Measurements from ENCODE around the gene KIF23. TPM values are rescaled to one million over a fixed set of nuclear protein-coding genes. Genes with fewer than 3 reads are reported as not detected.

The KIF23 gene
- total RNA-seq, 1 experiment from 2014 or later, result 68.6 TPM

DNA sequence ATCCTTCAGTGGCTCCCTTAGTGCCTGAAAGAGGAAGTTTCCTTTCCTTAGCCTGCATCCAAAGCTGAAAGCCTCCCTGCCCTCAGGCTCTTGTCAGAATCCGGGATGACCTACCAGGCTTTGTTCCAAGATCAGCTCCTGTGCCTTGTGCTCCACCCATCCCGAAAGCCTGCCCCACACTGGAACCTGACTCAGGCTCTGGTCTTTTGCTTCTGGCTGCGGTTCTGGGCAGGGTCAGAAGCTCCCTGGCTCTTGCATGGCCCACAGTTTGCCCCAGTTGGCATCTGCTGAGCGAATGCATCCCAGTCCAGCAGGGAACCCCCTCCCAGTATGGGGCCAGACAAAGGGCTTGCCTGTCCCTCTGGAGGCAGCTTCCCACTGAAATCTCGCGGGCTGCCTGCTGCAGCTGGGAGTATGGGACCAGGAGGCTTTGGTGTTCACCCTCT is 25.9 kb upstream of the KIF23 start:
- Histone ChIP-seq H3K4me3 (ENCODE audit: insufficient read depth, low read depth, low read length) (no peak overlapping the region), H3K27me3 (ENCODE audit: control insufficient read depth, insufficient read depth, low read length) (no peaks in the 10 kb centered on the region), H3K36me3 (replicated peaks; ENCODE audit: control insufficient read depth, insufficient read depth, low read length) (no peaks in the 10 kb centered on the region)
- no peak for DNase-seq

DNA sequence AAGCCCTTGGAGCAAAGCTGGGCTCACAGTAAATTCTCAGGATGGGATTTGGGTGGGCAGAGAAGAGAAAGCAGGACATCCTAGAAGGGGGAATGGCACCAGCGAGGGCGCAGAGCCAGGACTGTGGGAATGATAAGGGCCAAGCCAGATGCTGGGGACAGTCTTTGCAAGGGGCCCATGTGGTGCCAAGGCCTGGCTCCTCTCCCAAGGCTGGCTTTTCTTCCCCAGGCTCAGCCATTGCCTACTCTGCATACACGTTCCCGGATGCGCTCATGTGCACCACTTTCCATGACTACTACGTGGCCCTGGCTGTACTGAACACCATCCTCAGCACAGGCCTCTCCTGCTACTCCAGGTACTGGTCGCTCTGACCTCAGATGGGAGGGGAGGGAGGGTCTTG is 24.7 kb upstream of the KIF23 start:
- Histone ChIP-seq H3K27me3 (ENCODE audit: control insufficient read depth, insufficient read depth, low read length) (no peaks in the 10 kb centered on the region), H3K36me3 (replicated peaks; ENCODE audit: control insufficient read depth, insufficient read depth, low read length) (no peaks in the 10 kb centered on the region), H3K4me3 (ENCODE audit: insufficient read depth, low read depth, low read length) (no peak overlapping the region)
- DNase-seq, result no peak

DNA sequence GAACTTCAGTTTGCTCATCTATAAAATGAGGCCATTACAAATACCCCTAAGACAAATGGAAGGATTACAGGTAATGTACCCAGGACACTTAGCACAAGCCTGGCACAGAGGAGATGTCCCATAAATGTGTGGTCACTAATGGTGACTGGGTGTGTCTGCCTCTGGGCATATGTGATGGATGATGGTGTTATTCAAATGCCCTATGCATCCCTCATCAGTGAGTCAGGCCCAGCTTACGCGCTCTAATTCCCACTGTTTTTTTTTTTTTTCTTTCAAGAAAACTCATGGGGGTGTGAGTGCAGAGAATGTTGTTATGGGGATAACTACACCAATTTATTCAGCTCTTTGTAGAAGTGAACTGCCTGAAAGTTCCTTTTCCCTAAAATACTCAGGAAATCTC is 23.6 kb upstream of the KIF23 start:
- H3K36me3 ChIP-seq (replicated peaks; ENCODE audit: control insufficient read depth, insufficient read depth, low read length), result no peaks in the 10 kb centered on the region
- no peaks in the 10 kb centered on the region for H3K27me3 ChIP-seq (ENCODE audit: control insufficient read depth, insufficient read depth, low read length)

DNA sequence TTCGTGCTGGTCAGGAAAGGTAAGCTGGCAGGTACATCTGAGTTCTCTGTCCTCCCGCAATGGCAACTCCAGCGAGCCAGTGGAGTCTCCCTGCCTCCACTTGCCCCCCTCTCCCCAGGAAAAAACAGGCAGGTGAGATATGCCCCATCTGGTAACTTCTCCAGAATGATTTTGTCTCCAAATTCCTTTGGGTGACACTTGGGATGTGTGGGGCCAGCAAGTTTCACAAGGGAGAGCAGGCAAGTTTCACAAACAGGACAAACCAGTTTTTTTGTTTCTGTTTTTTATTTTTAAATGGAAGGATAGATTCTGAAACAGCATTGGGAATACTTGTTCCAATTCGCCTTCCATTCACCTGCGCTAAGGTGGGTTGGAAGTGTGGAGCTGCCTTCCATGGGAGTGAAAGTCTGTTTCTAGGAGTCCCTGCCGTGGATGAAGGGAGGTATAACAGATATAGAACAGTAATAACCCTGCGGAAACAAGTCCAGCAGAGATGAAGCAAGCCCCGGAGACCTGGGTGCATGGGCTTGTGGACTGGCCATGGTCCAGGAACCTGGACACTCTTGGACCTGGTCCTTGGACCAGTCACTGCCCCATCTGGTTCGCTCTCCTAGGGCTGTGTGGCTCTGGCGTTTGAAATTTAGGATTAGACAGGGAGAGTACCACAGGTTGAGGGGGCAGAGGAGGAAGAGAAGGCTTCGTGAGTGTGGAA is 22.9 kb upstream of the KIF23 start:
- Histone ChIP-seq H3K4me3 (ENCODE audit: insufficient read depth, low read depth, low read length) (no peak overlapping the region), H3K27me3 (ENCODE audit: control insufficient read depth, insufficient read depth, low read length) (no peaks in the 10 kb centered on the region), H3K36me3 (replicated peaks; ENCODE audit: control insufficient read depth, insufficient read depth, low read length) (no peaks in the 10 kb centered on the region)
- no peak for DNase-seq

More for the DNA sequence above, 23.6 kb upstream of the KIF23 start:
- H3K4me3 ChIP-seq (ENCODE audit: insufficient read depth, low read depth, low read length), result no peak overlapping the region
- DNase-seq, result no peak

DNA sequence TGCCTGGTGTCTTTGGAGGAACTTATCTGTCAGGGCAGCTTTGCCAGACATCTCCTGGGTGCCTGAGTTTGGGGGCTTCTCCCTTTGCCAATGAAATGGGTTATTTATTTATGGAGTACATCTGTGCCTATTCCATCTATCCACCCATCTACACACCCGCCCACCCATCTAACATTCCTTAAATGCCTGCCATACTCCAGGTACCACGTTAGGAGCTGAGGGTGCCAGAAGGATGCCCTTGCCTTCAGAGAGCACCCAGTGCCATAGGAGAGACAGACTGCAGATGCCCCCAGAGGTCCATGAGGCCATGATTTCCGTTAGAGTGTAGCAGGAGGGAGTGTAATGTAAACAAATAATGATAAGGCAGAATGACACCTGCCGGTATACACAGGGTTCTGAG is 21.8 kb upstream of the KIF23 start:
- DNase-seq, result no peak
- no peaks in the 10 kb centered on the region for H3K27me3 ChIP-seq (ENCODE audit: control insufficient read depth, insufficient read depth, low read length)
- H3K4me3 ChIP-seq (ENCODE audit: insufficient read depth, low read depth, low read length), result no peak overlapping the region
- H3K36me3 ChIP-seq (replicated peaks; ENCODE audit: control insufficient read depth, insufficient read depth, low read length), result no peaks in the 10 kb centered on the region

DNA sequence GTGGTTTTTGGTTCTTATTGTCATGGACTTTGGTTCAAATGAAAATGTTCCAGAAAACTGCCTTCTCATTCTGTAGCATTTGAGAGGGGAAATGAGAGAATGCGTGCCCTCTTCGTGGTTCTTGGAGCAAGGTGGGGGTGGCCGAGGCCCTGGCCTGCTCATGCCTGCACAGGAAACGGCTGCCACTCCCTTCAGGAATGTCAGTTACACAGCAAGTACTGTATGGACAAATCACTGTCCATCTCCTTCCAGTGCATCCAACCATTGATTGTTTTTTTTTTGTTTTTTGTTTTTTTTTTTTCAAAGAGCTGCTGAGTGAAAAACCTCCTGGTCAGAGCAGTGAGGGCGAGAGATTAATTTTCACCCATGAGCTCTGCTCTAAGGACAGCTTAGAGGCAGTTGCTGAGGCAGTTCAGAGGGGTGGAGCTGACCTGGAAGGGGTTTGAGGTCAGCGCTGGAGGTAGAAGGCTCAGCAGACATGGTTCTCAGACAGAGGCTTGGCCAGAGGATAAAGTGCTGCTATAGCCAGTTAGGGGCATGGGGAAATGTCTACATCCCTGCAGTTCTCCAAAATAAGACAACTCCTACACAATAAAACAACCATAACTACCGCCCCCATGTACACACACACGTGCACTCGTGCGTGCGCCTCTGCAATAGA is 20.2 kb upstream of the KIF23 start:
- Histone ChIP-seq H3K36me3 (replicated peaks; ENCODE audit: control insufficient read depth, insufficient read depth, low read length) (no peaks in the 10 kb centered on the region), H3K27me3 (ENCODE audit: control insufficient read depth, insufficient read depth, low read length) (no peaks in the 10 kb centered on the region), H3K4me3 (ENCODE audit: insufficient read depth, low read depth, low read length) (no peak overlapping the region)
- no peak for DNase-seq

DNA sequence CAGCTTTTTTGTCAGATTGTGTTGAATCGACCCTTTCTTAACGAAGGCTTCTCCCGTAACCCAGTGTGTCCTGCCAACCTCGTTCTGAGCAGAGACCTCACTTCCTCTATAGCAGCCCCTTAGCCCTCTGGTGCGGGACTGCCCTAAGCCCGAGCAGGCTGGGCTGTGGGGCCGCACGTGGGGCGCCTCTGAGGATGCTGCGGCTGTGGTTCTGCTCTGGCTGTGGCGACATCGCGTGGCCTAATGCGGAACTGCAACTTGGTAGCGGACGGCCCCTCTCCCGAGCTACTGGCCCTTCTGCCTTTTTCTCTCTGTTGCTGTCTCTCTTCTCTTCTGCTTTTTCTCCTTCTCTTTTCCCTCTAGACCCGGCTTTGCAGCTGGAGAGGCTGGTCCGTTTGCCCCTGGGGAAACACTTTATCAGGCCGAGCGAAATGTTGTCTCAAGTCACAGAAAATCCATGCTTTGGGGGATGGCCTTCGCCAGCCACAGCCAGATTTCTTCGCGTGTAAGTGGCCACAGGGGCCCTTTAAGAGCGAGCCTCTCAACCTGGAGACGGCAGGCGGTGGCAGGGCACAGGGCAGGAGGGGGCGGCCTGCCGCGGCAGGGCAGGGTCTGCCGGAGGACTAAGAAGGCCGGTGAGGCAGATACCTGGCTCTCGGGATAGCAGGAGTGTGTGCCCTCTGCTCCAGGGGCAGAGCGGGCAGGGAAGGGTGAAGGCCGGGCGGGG is 19.4 kb upstream of the KIF23 start:
- Histone ChIP-seq H3K27me3 (ENCODE audit: control insufficient read depth, insufficient read depth, low read length) (no peaks in the 10 kb centered on the region), H3K4me3 (ENCODE audit: insufficient read depth, low read depth, low read length) (no peak overlapping the region), H3K36me3 (replicated peaks; ENCODE audit: control insufficient read depth, insufficient read depth, low read length) (no peaks in the 10 kb centered on the region)
- DNase-seq, result peak; percentile 95

DNA sequence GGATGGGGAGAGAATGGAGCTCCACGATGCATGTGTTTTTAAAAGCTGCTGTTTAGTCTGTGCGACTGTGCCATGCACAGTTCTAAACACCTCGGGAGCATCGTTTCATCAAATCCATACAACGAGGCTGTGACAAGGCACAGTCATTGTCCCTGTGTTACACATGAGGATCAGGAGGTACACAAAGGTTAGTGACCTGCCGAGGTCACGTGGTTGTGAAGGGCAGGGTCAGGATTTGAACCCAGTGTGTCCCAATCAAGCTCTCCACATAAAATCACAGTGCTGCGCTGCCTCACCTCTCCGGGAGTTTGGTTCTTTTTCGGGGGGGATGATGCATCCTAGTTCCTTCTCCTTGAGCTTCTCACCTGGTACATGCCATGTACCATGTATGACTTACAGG is 18.7 kb upstream of the KIF23 start:
- no peak for DNase-seq
- H3K36me3 ChIP-seq (replicated peaks; ENCODE audit: control insufficient read depth, insufficient read depth, low read length), result no peaks in the 10 kb centered on the region
- H3K27me3 ChIP-seq (ENCODE audit: control insufficient read depth, insufficient read depth, low read length), result no peaks in the 10 kb centered on the region
- H3K4me3 ChIP-seq (ENCODE audit: insufficient read depth, low read depth, low read length), result no peak overlapping the region

DNA sequence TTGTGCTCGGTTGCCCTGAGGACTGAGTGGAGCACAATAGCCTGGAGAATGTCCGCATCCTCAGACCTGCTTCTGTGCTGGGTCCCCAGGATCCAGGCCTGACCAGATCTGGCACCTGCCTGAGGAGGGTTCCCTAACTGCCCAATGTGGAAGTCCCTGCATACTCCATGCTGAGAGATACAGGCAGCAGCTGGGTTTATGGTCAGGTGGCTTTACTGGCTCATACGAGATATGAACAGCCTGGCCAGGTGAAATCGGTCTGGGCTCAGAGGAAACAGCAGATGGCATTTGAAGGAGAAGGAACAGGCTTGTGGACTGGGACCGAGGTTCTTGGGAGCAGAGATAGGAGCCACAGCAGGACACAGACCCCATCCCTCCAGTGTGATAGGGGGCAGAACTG is 18.2 kb upstream of the KIF23 start:
- Histone ChIP-seq H3K27me3 (ENCODE audit: control insufficient read depth, insufficient read depth, low read length) (no peaks in the 10 kb centered on the region), H3K36me3 (replicated peaks; ENCODE audit: control insufficient read depth, insufficient read depth, low read length) (no peaks in the 10 kb centered on the region), H3K4me3 (ENCODE audit: insufficient read depth, low read depth, low read length) (no peak overlapping the region)
- no peak for DNase-seq

DNA sequence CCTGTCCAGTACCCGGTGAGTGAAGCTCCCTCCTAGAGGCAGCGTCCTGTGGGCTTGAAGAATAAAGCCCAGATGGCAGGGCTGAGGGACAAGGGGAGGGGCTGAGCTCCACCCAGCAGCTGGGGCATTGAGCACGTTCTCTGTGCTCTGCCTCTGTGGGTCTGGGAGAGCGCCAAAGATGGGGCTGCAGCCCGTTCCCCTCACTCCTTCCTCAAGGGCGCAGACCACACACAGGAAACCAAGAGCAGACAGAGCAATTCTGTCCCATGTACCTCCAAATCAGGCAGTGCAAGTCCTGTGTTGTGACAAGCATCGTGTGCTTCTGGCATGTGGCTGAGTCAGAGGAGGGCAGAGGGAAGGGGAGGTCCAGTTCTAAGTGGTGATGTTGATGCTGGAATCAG is 15.7 kb upstream of the KIF23 start:
- H3K27me3 ChIP-seq (ENCODE audit: control insufficient read depth, insufficient read depth, low read length), result no peaks in the 10 kb centered on the region
- H3K36me3 ChIP-seq (replicated peaks; ENCODE audit: control insufficient read depth, insufficient read depth, low read length), result no peaks in the 10 kb centered on the region
- no peak overlapping the region for H3K4me3 ChIP-seq (ENCODE audit: insufficient read depth, low read depth, low read length)
- DNase-seq, result no peak

DNA sequence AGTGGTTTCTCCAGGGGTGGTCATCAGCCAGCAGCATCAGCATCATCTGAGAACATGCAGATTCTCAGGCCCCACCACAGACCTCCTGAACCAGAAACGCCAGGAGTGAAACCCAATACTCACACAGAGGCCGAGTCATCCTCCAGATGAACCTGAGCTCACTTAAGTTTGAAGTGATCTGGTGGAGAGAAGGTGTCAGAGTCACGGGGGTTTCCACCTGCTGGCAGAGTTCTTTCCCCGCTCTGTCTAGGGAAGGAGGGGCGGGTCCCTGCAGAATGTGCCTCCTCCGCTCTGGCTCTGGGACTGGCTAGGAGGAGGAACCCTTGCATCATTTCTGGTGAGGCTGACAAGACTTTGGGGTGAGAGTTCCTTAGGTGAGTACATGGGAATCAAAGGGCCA is 13.3 kb upstream of the KIF23 start:
- no peak overlapping the region for H3K4me3 ChIP-seq (ENCODE audit: insufficient read depth, low read depth, low read length)
- no peaks in the 10 kb centered on the region for H3K27me3 ChIP-seq (ENCODE audit: control insufficient read depth, insufficient read depth, low read length)
- H3K36me3 ChIP-seq (replicated peaks; ENCODE audit: control insufficient read depth, insufficient read depth, low read length), result no peaks in the 10 kb centered on the region
- peak; percentile 56 for DNase-seq

DNA sequence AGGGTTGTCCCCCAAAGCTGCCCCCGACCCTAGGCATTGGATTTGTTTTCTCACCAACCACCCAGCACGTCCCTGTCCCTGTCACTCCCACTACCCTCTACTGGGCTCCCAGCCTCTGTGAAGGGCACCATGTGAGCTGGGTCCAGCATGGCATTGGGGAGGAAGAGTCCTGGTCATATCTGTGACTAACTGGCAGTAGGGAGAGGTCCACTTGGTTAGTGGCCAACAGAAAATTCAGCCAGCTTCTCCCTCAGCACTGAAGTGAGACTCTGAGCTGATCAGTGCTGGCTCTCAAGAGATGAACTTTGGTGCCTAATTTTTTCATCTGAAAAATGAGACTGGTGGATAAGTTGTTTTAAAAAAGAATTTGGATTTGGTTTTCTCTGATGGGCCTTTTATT is 11.3 kb upstream of the KIF23 start:
- no peaks in the 10 kb centered on the region for H3K36me3 ChIP-seq (replicated peaks; ENCODE audit: control insufficient read depth, insufficient read depth, low read length)
- H3K4me3 ChIP-seq (ENCODE audit: insufficient read depth, low read depth, low read length), result no peak overlapping the region
- H3K27me3 ChIP-seq (ENCODE audit: control insufficient read depth, insufficient read depth, low read length), result no peaks in the 10 kb centered on the region
- DNase-seq, result no peak

DNA sequence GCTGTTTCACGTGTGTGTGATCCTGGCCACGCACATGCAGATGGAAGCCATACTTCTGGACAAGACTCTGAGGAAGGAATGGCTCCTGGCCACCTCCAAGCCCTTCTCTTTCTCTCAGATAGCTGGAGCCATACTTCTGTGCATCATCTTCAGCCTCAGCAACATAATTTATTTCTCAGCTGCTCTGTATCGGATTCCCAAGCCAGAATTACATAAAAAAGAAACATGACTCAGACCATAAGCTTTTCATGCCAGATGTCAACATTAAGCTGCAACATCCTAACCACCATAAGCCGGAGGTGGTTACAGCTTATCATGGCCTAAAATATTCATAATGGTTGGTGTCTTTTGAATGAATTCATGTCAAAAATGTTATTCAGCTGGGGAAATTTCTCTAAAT is 10.6 kb upstream of the KIF23 start:
- Histone ChIP-seq H3K27me3 (ENCODE audit: control insufficient read depth, insufficient read depth, low read length) (no peaks in the 10 kb centered on the region), H3K36me3 (replicated peaks; ENCODE audit: control insufficient read depth, insufficient read depth, low read length) (no peaks in the 10 kb centered on the region), H3K4me3 (ENCODE audit: insufficient read depth, low read depth, low read length) (no peak overlapping the region)
- no peak for DNase-seq

DNA sequence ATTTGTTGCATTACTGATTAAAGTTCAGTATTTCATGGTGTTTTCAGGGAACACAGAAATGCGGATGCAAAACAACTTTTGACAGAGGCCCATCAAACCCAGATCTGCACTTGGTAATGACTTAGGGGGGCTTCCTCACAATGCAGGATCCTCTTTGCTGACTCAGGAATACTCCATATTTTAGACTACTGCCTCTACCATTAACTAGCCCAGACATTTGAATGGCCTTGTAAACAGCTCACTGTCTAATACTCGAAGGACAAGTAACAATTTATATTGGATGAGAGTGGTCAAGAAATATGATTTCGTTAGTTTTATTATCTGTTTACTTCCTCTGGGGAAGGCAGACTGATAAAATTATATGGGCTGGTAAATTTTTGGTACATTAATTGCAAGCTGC is 9.0 kb upstream of the KIF23 start:
- no peaks in the 10 kb centered on the region for H3K36me3 ChIP-seq (replicated peaks; ENCODE audit: control insufficient read depth, insufficient read depth, low read length)
- H3K4me3 ChIP-seq (ENCODE audit: insufficient read depth, low read depth, low read length), result no peak overlapping the region
- H3K27me3 ChIP-seq (ENCODE audit: control insufficient read depth, insufficient read depth, low read length), result no peaks in the 10 kb centered on the region
- no peak for DNase-seq

Data from H7 (cell line).